SK-N-SH treated with all-trans-retinoic acid at 6 μM for 48 hours (cell line): ENCODE measurements around the gene HSD17B14.
A peak's percentile ranks its signal among the peaks of the same experiment; 100 is the strongest.

Experiments
- ATAC-seq: fragments of 200-7000 bp; cut with Tn5 transposase; 3 replicates; pipeline ENCODE4 v1.9.1; 2020; ENCODE audit warnings: mild to moderate bottlenecking, moderate library complexity
- ARNTL ChIP-seq: fragments of 450-650 bp; formaldehyde crosslinking; IDR thresholded peaks from 2 replicates; pipeline ENCODE4 v1.5.0; 2020; ENCODE audit warnings: low read depth, mild to moderate bottlenecking, moderate library complexity, borderline replicate concordance
- BACH2 ChIP-seq: fragments of 250-450 bp; sonication (Bioruptor Pico); IDR thresholded peaks from 2 replicates; pipeline ENCODE4 v1.9.0; 2021; ENCODE audit warnings: mild to moderate bottlenecking, borderline replicate concordance
- CREB5 ChIP-seq: fragments of 250-450 bp; sonication (Bioruptor Pico); IDR thresholded peaks from 2 replicates; pipeline ENCODE4 v1.5.1; 2020; ENCODE audit warnings: low read depth, mild to moderate bottlenecking, moderate library complexity
- CSDC2 ChIP-seq: fragments of 250-450 bp; sonication (Bioruptor Pico); IDR thresholded peaks from 2 replicates; pipeline ENCODE4 v1.5.0; 2020; ENCODE audit warnings: mild to moderate bottlenecking, moderate library complexity
- CSRNP3 ChIP-seq: fragments of 250-450 bp; sonication (Bioruptor Pico); IDR thresholded peaks from 2 replicates; pipeline ENCODE4 v1.5.1; 2021; ENCODE audit warnings: mild to moderate bottlenecking, moderate library complexity
- GLIS3 ChIP-seq: fragments of 250-450 bp; sonication (Bioruptor Pico); IDR thresholded peaks from 2 replicates; pipeline ENCODE4 v1.5.0; 2020; ENCODE audit warnings: mild to moderate bottlenecking, moderate library complexity
- ISL1 ChIP-seq: fragments of 250-450 bp; sonication (Bioruptor Pico); IDR thresholded peaks from 2 replicates; pipeline ENCODE4 v2.1.2; 2022; ENCODE audit warnings: mild to moderate bottlenecking, moderate library complexity
- OSR1 ChIP-seq: fragments of 250-450 bp; sonication (Bioruptor Pico); IDR thresholded peaks from 2 replicates; pipeline ENCODE4 v1.8.0; 2022; ENCODE audit warnings: moderate library complexity, mild to moderate bottlenecking, inconsistent platforms
- PATZ1 ChIP-seq: fragments of 250-450 bp; sonication (Bioruptor Pico); IDR thresholded peaks from 2 replicates; pipeline ENCODE4 v1.8.0; 2020; ENCODE audit warnings: mild to moderate bottlenecking, moderate library complexity, borderline replicate concordance
- POU6F1 ChIP-seq: fragments of 250-450 bp; sonication (Bioruptor Pico); IDR thresholded peaks from 2 replicates; pipeline ENCODE4 v1.8.0; 2021; ENCODE audit warnings: low read depth, mild to moderate bottlenecking, moderate library complexity, borderline replicate concordance
- PPARA ChIP-seq: fragments of 250-450 bp; sonication (Bioruptor Pico); IDR thresholded peaks from 2 replicates; pipeline ENCODE4 v1.5.0; 2020; ENCODE audit warnings: mild to moderate bottlenecking, borderline replicate concordance
- RARB ChIP-seq: fragments of 250-450 bp; sonication (Bioruptor Pico); IDR thresholded peaks from 2 replicates; pipeline ENCODE4 v1.8.0; 2021; ENCODE audit warnings: mild to moderate bottlenecking, moderate library complexity
- SNAI2 ChIP-seq: fragments of 250-450 bp; sonication (Bioruptor Pico); IDR thresholded peaks from 2 replicates; pipeline ENCODE4 v1.5.0; 2020; ENCODE audit warnings: mild to moderate bottlenecking, moderate library complexity
- TCF4 ChIP-seq: fragments of 250-450 bp; sonication (Bioruptor Pico); IDR thresholded peaks from 2 replicates; pipeline ENCODE4 v1.8.0; 2021; ENCODE audit warnings: mild to moderate bottlenecking, moderate library complexity, borderline replicate concordance
- TOX ChIP-seq: fragments of 250-450 bp; sonication (Bioruptor Pico); IDR thresholded peaks from 2 replicates; pipeline ENCODE4 v1.8.0; 2021; ENCODE audit warnings: mild to moderate bottlenecking, moderate library complexity, borderline replicate concordance
- TSHZ2 ChIP-seq: fragments of 250-450 bp; sonication (Bioruptor Pico); IDR thresholded peaks from 2 replicates; pipeline ENCODE4 v1.5.0; 2020; ENCODE audit warnings: mild to moderate bottlenecking, moderate library complexity
- ZC3H10 ChIP-seq: fragments of 250-450 bp; sonication (Bioruptor Pico); IDR thresholded peaks from 2 replicates; pipeline ENCODE4 v1.5.1; 2021; ENCODE audit warnings: mild to moderate bottlenecking, moderate library complexity
- ZFP3 ChIP-seq: fragments of 250-450 bp; sonication (Bioruptor Pico); IDR thresholded peaks from 2 replicates; pipeline ENCODE4 v1.5.0; 2020; ENCODE audit warnings: mild to moderate bottlenecking, moderate library complexity
- ZFP30 ChIP-seq: fragments of 450-650 bp; formaldehyde crosslinking; IDR thresholded peaks from 2 replicates; pipeline ENCODE4 v1.5.0; 2022; ENCODE audit warnings: mild to moderate bottlenecking, moderate library complexity
- ZNF565 ChIP-seq: fragments of 450-650 bp; formaldehyde crosslinking; conservative IDR thresholded peaks from 2 replicates; pipeline ENCODE4 v1.5.0; 2020; ENCODE audit warnings: low read depth, mild to moderate bottlenecking, moderate library complexity
- ZNF70 ChIP-seq: fragments of 450-650 bp; formaldehyde crosslinking; IDR thresholded peaks from 2 replicates; pipeline ENCODE4 v1.5.0; 2020; ENCODE audit warnings: mild to moderate bottlenecking, moderate library complexity
- ZNF8 ChIP-seq: fragments of 450-650 bp; formaldehyde crosslinking; IDR thresholded peaks from 2 replicates; pipeline ENCODE4 v1.5.0; 2020; ENCODE audit warnings: mild to moderate bottlenecking, moderate library complexity

Gene HSD17B14

DNA sequence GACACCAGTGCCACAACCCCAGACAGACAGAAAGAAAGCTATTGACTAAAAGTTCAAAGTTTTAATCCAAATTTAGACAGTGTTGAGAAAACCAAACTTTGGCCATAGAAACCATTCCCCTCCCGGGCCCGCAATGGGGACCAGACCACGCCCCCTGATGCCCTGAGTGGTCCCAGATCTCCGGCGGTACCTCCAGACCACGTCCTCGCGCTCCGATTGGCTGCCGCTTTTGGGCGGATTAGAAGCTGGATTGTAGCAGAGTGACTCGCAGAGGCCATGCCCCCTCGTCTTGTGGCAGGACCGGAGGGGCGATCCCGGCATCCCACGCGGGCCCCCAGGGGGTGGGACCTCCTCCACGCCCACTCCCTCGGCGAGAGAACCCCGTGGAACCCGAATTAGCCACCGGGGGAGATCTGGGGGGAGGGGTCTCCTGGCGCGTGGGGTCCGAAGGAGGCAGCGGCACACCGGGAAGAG is 797 bp upstream of the HSD17B14 start:
- ATAC-seq: peak; percentile 96
- TF ChIP-seq ZNF565 (CRISPR knock-in tag): no peak
- TF ChIP-seq TOX (CRISPR knock-in tag): no peak

DNA sequence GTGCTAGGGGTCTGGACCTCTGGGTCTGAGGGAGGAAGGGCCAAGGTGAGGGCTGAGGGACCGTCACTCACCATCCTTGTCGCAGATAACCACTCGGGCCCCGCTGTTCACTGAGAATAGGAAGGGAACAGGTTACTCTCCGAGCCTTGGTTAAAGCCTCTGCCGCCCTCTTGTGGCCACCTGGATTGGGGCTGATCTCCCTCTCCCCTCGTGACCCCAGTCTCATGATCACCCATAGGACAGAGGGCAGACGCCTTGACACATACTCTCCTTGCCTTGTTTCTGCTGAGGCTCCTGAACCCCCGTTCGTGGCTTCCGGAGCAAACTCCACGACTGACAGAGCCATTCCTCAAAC is 580 bp downstream of the HSD17B14 start:
- TF ChIP-seq CSRNP3 (CRISPR knock-in tag): no peak
- no peak for TF ChIP-seq ZNF565 (CRISPR knock-in tag)
- TF ChIP-seq ZC3H10: no peak
- no peak for TF ChIP-seq TOX (CRISPR knock-in tag)
- TF ChIP-seq RARB (CRISPR knock-in tag): no peak
- no peak for TF ChIP-seq ZNF8 (CRISPR knock-in tag)
- TF ChIP-seq GLIS3 (CRISPR knock-in tag): no peak
- no peak for TF ChIP-seq ZFP3 (CRISPR knock-in tag)
- TF ChIP-seq ZNF70 (CRISPR knock-in tag): no peak
- TF ChIP-seq ISL1 (CRISPR knock-in tag): no peak
- TF ChIP-seq CSDC2 (CRISPR knock-in tag): no peak
- TF ChIP-seq ZFP30 (CRISPR knock-in tag): no peak
- TF ChIP-seq PPARA (CRISPR knock-in tag): no peak
- TF ChIP-seq POU6F1: no peak
- no peak for TF ChIP-seq SNAI2 (CRISPR knock-in tag)
- no peak for TF ChIP-seq TSHZ2
- TF ChIP-seq BACH2 (CRISPR knock-in tag): no peak
- TF ChIP-seq, all 23 proteins: peak for 0
- ATAC-seq: peak; percentile 88

DNA sequence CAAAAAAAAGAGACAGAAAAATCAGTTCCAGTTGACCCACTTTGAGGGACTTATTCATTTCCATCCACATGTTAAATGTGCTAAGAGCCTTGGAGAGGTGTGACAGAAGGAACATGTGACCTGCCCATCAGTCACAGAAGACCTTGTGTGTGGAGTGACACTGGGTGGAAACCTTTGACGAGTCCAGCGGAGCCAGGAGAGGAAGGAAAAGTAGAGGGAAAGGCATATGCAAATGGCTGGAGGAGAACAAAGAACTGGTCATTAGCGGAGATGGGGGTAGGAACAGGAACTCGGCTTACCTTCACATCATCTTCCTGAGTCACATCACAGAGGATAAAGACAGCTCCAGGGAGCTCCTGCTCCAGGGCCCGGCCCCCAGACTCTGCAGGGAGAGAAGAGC is 2.3 kb downstream of the HSD17B14 start:
- TF ChIP-seq RARB (CRISPR knock-in tag) (no peak), CSDC2 (CRISPR knock-in tag) (no peak), GLIS3 (CRISPR knock-in tag) (no peak), ZNF8 (CRISPR knock-in tag) (no peak), ARNTL (CRISPR knock-in tag) (no peak), TSHZ2 (no peak), ZC3H10 (no peak), ZNF70 (CRISPR knock-in tag) (no peak), CSRNP3 (CRISPR knock-in tag) (no peak), ZFP30 (CRISPR knock-in tag) (no peak), CREB5 (no peak), OSR1 (CRISPR knock-in tag) (no peak), PATZ1 (no peak), TOX (CRISPR knock-in tag) (no peak), SNAI2 (CRISPR knock-in tag) (no peak), ZFP3 (CRISPR knock-in tag) (no peak), TCF4 (CRISPR knock-in tag) (no peak)
- TF ChIP-seq, all 23 proteins: peak for 0
- no peak for ATAC-seq
